GM23338 (cell line): ENCODE results near the gene WDR62.

Experiments used
- CREB1 ChIP-seq: fragments of 250-450 bp; sonication (Bioruptor Pico); IDR thresholded peaks from 2 replicates; pipeline ENCODE4 v1.5.0; 2020; ENCODE audit warnings: low read depth, mild to moderate bottlenecking, moderate library complexity
- ETS1 ChIP-seq: IDR thresholded peaks from 2 replicates; pipeline ENCODE4 v1.6.1; 2016; ENCODE audit warnings: antibody characterized with exemption
- EZH2 ChIP-seq: fragments of 200-600 bp; sonication (generic); IDR thresholded peaks from one replicate; pipeline ENCODE4 v1.8.0; 2017; ENCODE audit warnings: antibody characterized with exemption, mild to moderate bottlenecking, low read depth; ENCODE audit not compliant: unreplicated experiment
- EZH2phosphoT487 ChIP-seq: fragments of 200-600 bp; sonication (generic); IDR thresholded peaks from one replicate; pipeline ENCODE4 v1.8.1; 2018; ENCODE audit warnings: antibody characterized with exemption; ENCODE audit not compliant: unreplicated experiment
- JUNB ChIP-seq: IDR thresholded peaks from one replicate; pipeline ENCODE4 v1.6.1; 2016; ENCODE audit warnings: antibody characterized with exemption; ENCODE audit not compliant: unreplicated experiment
- NANOG ChIP-seq: IDR thresholded peaks from 2 replicates; pipeline ENCODE4 v1.6.1; 2016; ENCODE audit warnings: antibody characterized with exemption, borderline replicate concordance
- POLR2AphosphoS5 ChIP-seq: IDR thresholded peaks from 2 replicates; pipeline ENCODE4 v1.6.1; 2016; ENCODE audit warnings: antibody characterized with exemption, low read depth
- REST ChIP-seq: IDR thresholded peaks from one replicate; pipeline ENCODE4 v1.6.1; 2018; ENCODE audit warnings: antibody characterized with exemption; ENCODE audit not compliant: unreplicated experiment
- ZNF331 ChIP-seq: fragments of 250-450 bp; sonication (Bioruptor Pico); IDR thresholded peaks from 2 replicates; pipeline ENCODE4 v1.5.0; 2020; ENCODE audit warnings: low read depth, mild to moderate bottlenecking, moderate library complexity
- ZNF462 ChIP-seq: fragments of 250-450 bp; sonication (Bioruptor Pico); IDR thresholded peaks from 2 replicates; pipeline ENCODE4 v1.5.0; 2020; ENCODE audit warnings: mild to moderate bottlenecking, moderate library complexity
- TF ChIP-seq, protein P1 (sequence below), 2 experiments: fragments of 200-600 bp in 1 of 2; sonication (generic) in 1 of 2; conservative IDR thresholded peaks; 2 replicates each; pipeline versions ENCODE4 v1.5.1 to v1.6.1; 2016 to 2017; ENCODE audit warnings: antibody characterized with exemption in 2 of 2, low read depth in 2 of 2, mild to moderate bottlenecking in 2 of 2, moderate library complexity in 1 of 2

- no peak for TF ChIP-seq EZH2
- TF ChIP-seq, protein P1, sequence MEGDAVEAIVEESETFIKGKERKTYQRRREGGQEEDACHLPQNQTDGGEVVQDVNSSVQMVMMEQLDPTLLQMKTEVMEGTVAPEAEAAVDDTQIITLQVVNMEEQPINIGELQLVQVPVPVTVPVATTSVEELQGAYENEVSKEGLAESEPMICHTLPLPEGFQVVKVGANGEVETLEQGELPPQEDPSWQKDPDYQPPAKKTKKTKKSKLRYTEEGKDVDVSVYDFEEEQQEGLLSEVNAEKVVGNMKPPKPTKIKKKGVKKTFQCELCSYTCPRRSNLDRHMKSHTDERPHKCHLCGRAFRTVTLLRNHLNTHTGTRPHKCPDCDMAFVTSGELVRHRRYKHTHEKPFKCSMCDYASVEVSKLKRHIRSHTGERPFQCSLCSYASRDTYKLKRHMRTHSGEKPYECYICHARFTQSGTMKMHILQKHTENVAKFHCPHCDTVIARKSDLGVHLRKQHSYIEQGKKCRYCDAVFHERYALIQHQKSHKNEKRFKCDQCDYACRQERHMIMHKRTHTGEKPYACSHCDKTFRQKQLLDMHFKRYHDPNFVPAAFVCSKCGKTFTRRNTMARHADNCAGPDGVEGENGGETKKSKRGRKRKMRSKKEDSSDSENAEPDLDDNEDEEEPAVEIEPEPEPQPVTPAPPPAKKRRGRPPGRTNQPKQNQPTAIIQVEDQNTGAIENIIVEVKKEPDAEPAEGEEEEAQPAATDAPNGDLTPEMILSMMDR (conservative IDR thresholded peaks at IDR 0.05; ENCODE audit: low read depth in 2 of 2), result no peak
- no peak for TF ChIP-seq POLR2AphosphoS5
- no peak for TF ChIP-seq EZH2phosphoT487
- no peak for TF ChIP-seq ZNF331 (CRISPR knock-in tag)
- no peak for TF ChIP-seq REST
- TF ChIP-seq JUNB, result no peak
- TF ChIP-seq ZNF462 (CRISPR knock-in tag), result no peak
- TF ChIP-seq ETS1, result no peak
- no peak for TF ChIP-seq CREB1 (CRISPR knock-in tag)
- TF ChIP-seq NANOG, result no peak
Measured at GRCh38 chr19:36010402-36010801, 44.3 kb upstream of the WDR62 start.
